Caco-2 (cell line): ENCODE data around the gene CPNE6. TPM values are rescaled to one million over a fixed set of nuclear protein-coding genes. Genes with fewer than 3 reads are reported as not detected.
"Not testable (repeated sequence)": the region's sequence is repeated elsewhere in the genome, so short reads cannot be mapped to it uniquely, and the experiment has no call there.

ENCODE experiments used
- BruUV-seq: library from RNA; stranded (reverse); fragments of 400-500 nt; replicated peaks from 2 replicates; lab custom pipeline; 2021; lab: Mats Ljungman, UMichigan
- CTCF ChIA-PET: fragments of 300-600 bp; sonication (Branson Sonifier 250); formaldehyde crosslinking; loops from one replicate; lab custom pipeline; 2022; ENCODE audit warnings: antibody characterized with exemption; lab: Charles Lee
- POLR2A ChIA-PET: fragments of 300-600 bp; sonication (Branson Sonifier 250); formaldehyde crosslinking; loops from one replicate; lab custom pipeline; 2022; ENCODE audit warnings: antibody characterized with exemption; lab: Charles Lee
- DNase-seq, 2 experiments: peaks; one replicate each; pipeline versions ENCODE4 v3.0.0 to v3.0.0-alpha.2; 2020 to 2022
- H3K27me3 ChIP-seq: replicated peaks from 2 replicates; pipeline ENCODE4 v1.6.0; 2011; ENCODE audit warnings: low read length; ENCODE audit not compliant: control insufficient read depth, insufficient read depth
- H3K36me3 ChIP-seq: 2 replicates; pipeline ENCODE4 v1.5.1; 2011; ENCODE audit warnings: low read length; ENCODE audit not compliant: control insufficient read depth, insufficient read depth
- H3K4me1 ChIP-seq: fragments of 250-450 bp; sonication (Bioruptor Pico); 2 replicates; pipeline ENCODE4 v1.5.1; 2020; ENCODE audit warnings: mild to moderate bottlenecking
- H3K4me3 ChIP-seq: 2 replicates; pipeline ENCODE4 v1.5.1; 2011; ENCODE audit warnings: low read depth, mild to moderate bottlenecking, control low read depth, low read length
- H3K9me3 ChIP-seq: fragments of 250-450 bp; sonication (Bioruptor Pico); 2 replicates; pipeline ENCODE4 v1.5.1; 2020; ENCODE audit warnings: mild to moderate bottlenecking, moderate library complexity
- H3K27ac Mint-ChIP-seq: one replicate; pipeline ENCODE4 v1.8.0; 2022; ENCODE audit warnings: mixed read lengths; ENCODE audit not compliant: unreplicated experiment
- H3K27me3 Mint-ChIP-seq: one replicate; pipeline ENCODE4 v1.8.0; 2022; ENCODE audit warnings: mixed read lengths; ENCODE audit not compliant: insufficient read depth, unreplicated experiment
- H3K36me3 Mint-ChIP-seq: one replicate; pipeline ENCODE4 v1.8.0; 2022; ENCODE audit warnings: mild to moderate bottlenecking, mixed read lengths; ENCODE audit not compliant: insufficient read depth, unreplicated experiment
- H3K4me1 Mint-ChIP-seq: one replicate; pipeline ENCODE4 v1.8.0; 2022; ENCODE audit warnings: low read depth, mixed read lengths; ENCODE audit not compliant: unreplicated experiment
- H3K4me3 Mint-ChIP-seq: one replicate; pipeline ENCODE4 v1.8.0; 2022; ENCODE audit warnings: mild to moderate bottlenecking, moderate library complexity, mixed read lengths; ENCODE audit not compliant: unreplicated experiment
- H3K9me3 Mint-ChIP-seq: one replicate; pipeline ENCODE4 v1.8.0; 2022; ENCODE audit warnings: mixed read lengths; ENCODE audit not compliant: unreplicated experiment
- intact Hi-C: fragments of 100-400 bp; cut with micrococcal nuclease; formaldehyde crosslinking; loops from one replicate; pipeline ENCODE4 v1.10.0; 2022; ENCODE audit not compliant: unreplicated experiment
- total RNA-seq: library from RNA; stranded (reverse); gene quantifications from 2 replicates; pipeline ENCODE4 v1.2.3, GENCODE V29; 2022
- TF ChIP-seq, protein P1 (sequence below), 2 experiments: fragments of 200-600 bp in 1 of 2; IDR thresholded peaks; 1 replicate in 1 of 2; 2 replicates in 1 of 2; pipeline versions ENCODE4 v1.5.1 to v1.8.0; 2011 to 2022; ENCODE audit warnings: antibody characterized with exemption in 1 of 2, control low read depth in 1 of 2, inconsistent platforms in 1 of 2, low read depth in 1 of 2, low read length in 1 of 2, mild to moderate bottlenecking in 1 of 2, moderate library complexity in 1 of 2; ENCODE audit not compliant: insufficient read depth in 1 of 2, severe bottlenecking in 1 of 2, unreplicated experiment in 1 of 2

CPNE6 gene
- total RNA-seq, 1 experiment from 2014 or later = not detected

DNA sequence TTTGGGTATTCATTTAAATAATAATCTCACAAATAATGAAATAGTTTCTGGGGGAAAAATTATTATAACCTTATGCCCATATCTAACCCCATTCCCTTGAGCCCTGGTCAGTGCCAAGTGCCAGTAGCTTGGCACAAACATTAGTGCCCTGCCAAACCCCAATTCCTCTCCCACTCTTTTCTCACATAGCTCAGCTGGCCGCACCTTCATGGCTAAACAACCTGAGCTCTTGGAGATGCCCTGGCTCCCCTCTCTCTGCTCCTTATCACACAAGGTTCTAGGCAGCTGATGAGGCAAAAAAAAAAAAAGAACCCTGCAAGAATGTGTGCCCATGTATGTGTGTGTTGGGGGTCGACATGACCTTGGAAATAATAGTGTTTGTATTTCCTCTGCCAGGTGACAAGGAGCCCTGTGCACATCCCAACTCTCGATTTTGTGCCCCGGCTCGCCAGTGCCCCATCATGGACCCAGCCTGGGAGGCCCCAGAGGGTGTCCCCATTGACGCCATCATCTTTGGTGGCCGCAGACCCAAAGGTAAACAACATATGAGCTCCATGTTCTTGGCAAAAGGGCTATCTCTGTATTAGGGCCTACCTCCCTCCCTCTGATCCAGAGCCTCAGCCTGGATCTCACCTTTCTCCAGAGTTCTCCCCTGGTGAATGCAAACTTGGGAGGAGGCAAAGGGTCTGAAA lies 31.1 kb downstream of the CPNE6 start:
- no peaks in the 10 kb centered on the region; the same call in 1 of the 2 replicates for H3K36me3 ChIP-seq
- ChIA-PET CTCF (interaction anchor here (0.5 kb wide), 1 partner anchor 8 kb away, joined by 3 read pairs; no protein-coding TSS in a partner anchor), POLR2A (interaction anchor here (0.7 to 1.0 kb wide), 2 partner anchors 13 to 114 kb away, joined by 3 to 4 read pairs; partner anchors contain the start of genes DCAF11, DHRS4L2 and NRL)
- intact Hi-C loops = no loop called here
- Mint-ChIP-seq H3K27ac (peak overlapping the region; percentile 27), H3K4me3 (no peak overlapping the region), H3K4me1 (no peaks in the 10 kb centered on the region), H3K9me3 (no peaks in the 10 kb centered on the region), H3K36me3 (peaks cover 52% of the 10 kb centered on the region), H3K27me3 (no peaks in the 10 kb centered on the region)
- TF ChIP-seq, protein P1, sequence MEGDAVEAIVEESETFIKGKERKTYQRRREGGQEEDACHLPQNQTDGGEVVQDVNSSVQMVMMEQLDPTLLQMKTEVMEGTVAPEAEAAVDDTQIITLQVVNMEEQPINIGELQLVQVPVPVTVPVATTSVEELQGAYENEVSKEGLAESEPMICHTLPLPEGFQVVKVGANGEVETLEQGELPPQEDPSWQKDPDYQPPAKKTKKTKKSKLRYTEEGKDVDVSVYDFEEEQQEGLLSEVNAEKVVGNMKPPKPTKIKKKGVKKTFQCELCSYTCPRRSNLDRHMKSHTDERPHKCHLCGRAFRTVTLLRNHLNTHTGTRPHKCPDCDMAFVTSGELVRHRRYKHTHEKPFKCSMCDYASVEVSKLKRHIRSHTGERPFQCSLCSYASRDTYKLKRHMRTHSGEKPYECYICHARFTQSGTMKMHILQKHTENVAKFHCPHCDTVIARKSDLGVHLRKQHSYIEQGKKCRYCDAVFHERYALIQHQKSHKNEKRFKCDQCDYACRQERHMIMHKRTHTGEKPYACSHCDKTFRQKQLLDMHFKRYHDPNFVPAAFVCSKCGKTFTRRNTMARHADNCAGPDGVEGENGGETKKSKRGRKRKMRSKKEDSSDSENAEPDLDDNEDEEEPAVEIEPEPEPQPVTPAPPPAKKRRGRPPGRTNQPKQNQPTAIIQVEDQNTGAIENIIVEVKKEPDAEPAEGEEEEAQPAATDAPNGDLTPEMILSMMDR (IDR thresholded peaks at IDR 0.05; ENCODE audit: insufficient read depth in 1 of 2, low read depth in 1 of 2, low read length in 1 of 2, severe bottlenecking in 1 of 2, unreplicated experiment in 1 of 2) = no peak
- H3K4me1 ChIP-seq = no peaks in the 10 kb centered on the region
- H3K27me3 ChIP-seq = no peaks in the 10 kb centered on the region
- H3K4me3 ChIP-seq = no peak overlapping the region
- peaks cover 9% of the 10 kb centered on the region for H3K9me3 ChIP-seq
- DNase-seq = no peak
- BruUV-seq = no TSS peak

DNA sequence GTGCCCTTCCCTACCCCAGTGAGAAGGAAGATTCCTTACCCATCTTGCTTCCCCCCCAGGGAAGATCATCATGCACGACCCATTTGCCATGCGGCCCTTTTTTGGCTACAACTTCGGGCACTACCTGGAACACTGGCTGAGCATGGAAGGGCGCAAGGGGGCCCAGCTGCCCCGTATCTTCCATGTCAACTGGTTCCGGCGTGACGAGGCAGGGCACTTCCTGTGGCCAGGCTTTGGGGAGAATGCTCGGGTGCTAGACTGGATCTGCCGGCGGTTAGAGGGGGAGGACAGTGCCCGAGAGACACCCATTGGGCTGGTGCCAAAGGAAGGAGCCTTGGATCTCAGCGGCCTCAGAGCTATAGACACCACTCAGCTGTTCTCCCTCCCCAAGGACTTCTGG lies 32.1 kb downstream of the CPNE6 start:
- Mint-ChIP-seq H3K27ac (no peak overlapping the region), H3K27me3 (no peaks in the 10 kb centered on the region), H3K4me1 (no peaks in the 10 kb centered on the region), H3K36me3 (peaks cover 45% of the 10 kb centered on the region), H3K4me3 (no peak overlapping the region), H3K9me3 (no peaks in the 10 kb centered on the region)
- no peak for DNase-seq
- POLR2A ChIA-PET = no interaction called here
- CTCF ChIA-PET = interaction anchor here (0.6 kb wide), 1 partner anchor 59 kb away, joined by 6 read pairs; no protein-coding TSS in a partner anchor
- H3K4me1 ChIP-seq = no peaks in the 10 kb centered on the region
- TF ChIP-seq, protein P1 (IDR thresholded peaks at IDR 0.05; ENCODE audit: insufficient read depth in 1 of 2, low read depth in 1 of 2, low read length in 1 of 2, severe bottlenecking in 1 of 2, unreplicated experiment in 1 of 2) = no peak
- peaks cover 9% of the 10 kb centered on the region for H3K9me3 ChIP-seq
- TSS peak; percentile 9 for BruUV-seq
- H3K27me3 ChIP-seq = no peaks in the 10 kb centered on the region
- no peak overlapping the region for H3K4me3 ChIP-seq
- intact Hi-C loops = no loop called here
- no peaks in the 10 kb centered on the region; the same call in 1 of the 2 replicates for H3K36me3 ChIP-seq

DNA sequence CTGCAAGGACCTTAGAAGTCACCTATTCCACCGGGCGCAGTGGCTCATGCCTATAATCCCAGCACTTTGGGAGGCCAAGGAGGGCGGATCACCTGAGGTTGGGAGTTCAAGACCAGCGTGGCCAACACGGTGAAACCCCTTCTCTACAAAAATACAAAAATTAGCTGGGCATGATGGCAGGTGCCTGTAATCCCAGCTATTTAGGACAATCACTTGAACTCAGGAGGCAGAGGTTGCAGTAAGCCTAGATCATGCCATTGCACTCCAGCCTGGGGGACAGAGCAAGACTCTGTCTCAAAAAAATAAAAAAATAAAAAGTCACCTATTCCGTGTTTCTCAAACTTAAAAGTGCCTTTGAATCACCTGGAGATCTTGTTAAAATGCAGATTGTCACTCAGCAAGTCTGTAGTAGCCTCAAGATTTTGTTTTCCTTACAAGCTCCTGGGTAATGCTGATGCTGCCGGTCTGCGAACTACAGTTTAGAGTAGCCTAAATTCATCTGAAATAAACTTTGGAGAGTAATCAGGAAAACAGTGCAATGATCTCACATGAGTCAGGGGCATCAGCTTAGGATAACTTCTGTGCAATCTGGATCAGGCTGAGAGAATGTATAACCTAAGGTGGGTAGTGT lies 34.4 kb downstream of the CPNE6 start:
- BruUV-seq, H3K4me3 Mint-ChIP-seq, H3K27ac Mint-ChIP-seq, H3K27me3 ChIP-seq, H3K27me3 Mint-ChIP-seq, H3K9me3 Mint-ChIP-seq, H3K36me3 ChIP-seq, H3K4me1 ChIP-seq, H3K4me1 Mint-ChIP-seq, intact Hi-C loops, H3K9me3 ChIP-seq, DNase-seq, H3K4me3 ChIP-seq: not testable (repeated sequence)
- ChIA-PET CTCF (interaction anchor here (1.0 to 6.7 kb wide), 4 partner anchors 9 to 48 kb away, joined by 3 to 155 read pairs (median 6); partner anchors contain the start of genes DCAF11, NRL and PCK2), POLR2A (interaction anchor here (1.5 kb wide), 1 partner anchor 12 kb away, joined by 13 read pairs; the partner anchor contains the start of gene PCK2)
- H3K36me3 Mint-ChIP-seq = peaks cover 24% of the 10 kb centered on the region
